ENCODE results near the gene NBEA.

- no peak for TF ChIP-seq CTCF (IDR thresholded peaks at IDR 0.05)
- TF ChIP-seq POLR2A (IDR thresholded peaks at IDR 0.05): no peak
- TF ChIP-seq POLR2AphosphoS5 (IDR thresholded peaks at IDR 0.05; ENCODE audit: insufficient read depth in 1 of 2, low read depth in 1 of 2): no peak
These were observed 557.6 kb downstream of the NBEA start for GRCh38 chr13:35499676-35500075.

All from vagina (tissue), 2 donors.